H1 (cell line): ENCODE measurements around the gene CDK2. TPM values are rescaled to one million over a fixed set of nuclear protein-coding genes. Genes with fewer than 3 reads are reported as not detected.

Experiments
- CTCF ChIA-PET: fragments of 300-600 bp; sonication (Branson Sonifier 250); formaldehyde crosslinking; loops from one replicate; lab custom pipeline; 2021; ENCODE audit not compliant: partially characterized antibody; lab: Charles Lee
- POLR2A ChIA-PET: fragments of 300-600 bp; sonication (Branson Sonifier 250); formaldehyde crosslinking; loops from one replicate; lab custom pipeline; 2021; ENCODE audit warnings: inconsistent platforms; ENCODE audit not compliant: partially characterized antibody; lab: Charles Lee
- DNase-seq, 2 experiments: peaks; one replicate each; pipeline versions ENCODE4 v3.0.0 to v3.0.0-alpha.2; 2010 to 2022; ENCODE audit warnings: low spot score in 2 of 2, low read depth in 1 of 2, mixed read lengths in 1 of 2
- FAIRE-seq: peaks from 2 replicates; lab custom pipeline; 2011; peaks lifted over from hg19 to GRCh38; lab: Jason Lieb, UNC
- H2AFZ ChIP-seq: 2 replicates; pipeline ENCODE4 v1.8.1; 2012; ENCODE audit warnings: low read length, inconsistent platforms
- H2AK5ac ChIP-seq: 2 replicates; pipeline ENCODE4 v1.6.1; 2013; ENCODE audit warnings: low read depth, low read length
- H2BK120ac ChIP-seq: replicated peaks from 2 replicates; pipeline ENCODE3; 2013; ENCODE audit warnings: low read depth, low read length, inconsistent platforms
- H2BK12ac ChIP-seq: 2 replicates; pipeline ENCODE4 v1.6.1; 2013; ENCODE audit warnings: low read depth, low read length
- H2BK15ac ChIP-seq: 2 replicates; pipeline ENCODE4 v1.6.1; 2013; ENCODE audit warnings: low read length
- H2BK20ac ChIP-seq: 2 replicates; pipeline ENCODE4 v1.6.1; 2013; ENCODE audit warnings: low read length
- H2BK5ac ChIP-seq: 2 replicates; pipeline ENCODE4 v1.6.1; 2013; ENCODE audit warnings: low read depth, low read length
- H3K14ac ChIP-seq: 2 replicates; pipeline ENCODE4 v1.6.1; 2013; ENCODE audit warnings: inconsistent platforms; ENCODE audit not compliant: insufficient read length
- H3K18ac ChIP-seq: 2 replicates; pipeline ENCODE4 v1.6.1; 2013; ENCODE audit warnings: low read length; ENCODE audit errors: extremely low read depth
- H3K23ac ChIP-seq: 2 replicates; pipeline ENCODE4 v1.6.1; 2013; ENCODE audit warnings: inconsistent platforms; ENCODE audit not compliant: insufficient read length
- H3K23me2 ChIP-seq: 2 replicates; pipeline ENCODE4 v1.6.1; 2013; ENCODE audit warnings: low read depth, low read length
- H3K27ac ChIP-seq: 2 replicates; pipeline ENCODE4 v1.6.1; 2011; ENCODE audit warnings: low read depth, low read length, inconsistent platforms
- H3K27me3 ChIP-seq, 4 experiments: replicated peaks in 1 of 4; 1 replicate in 1 of 4; 2 replicates in 3 of 4; pipeline versions ENCODE4 v1.6.1 to v1.8.1; 2011 to 2013; ENCODE audit warnings: low read length in 3 of 4, mild to moderate bottlenecking in 3 of 4, inconsistent platforms in 2 of 4, mixed read lengths in 2 of 4, moderate library complexity in 1 of 4; ENCODE audit not compliant: control insufficient read depth in 3 of 4, insufficient read depth in 3 of 4; ENCODE audit errors: extremely low read depth in 1 of 4
- H3K36me3 ChIP-seq, 4 experiments: 2 replicates each; pipeline versions ENCODE4 v1.6.1 to v1.8.1; 2011 to 2013; ENCODE audit warnings: mild to moderate bottlenecking in 4 of 4, low read length in 3 of 4, moderate library complexity in 2 of 4, control low read depth in 1 of 4, inconsistent platforms in 1 of 4; ENCODE audit not compliant: insufficient read depth in 4 of 4, control insufficient read depth in 2 of 4
- H3K4ac ChIP-seq: replicated peaks from 2 replicates; pipeline ENCODE3; 2013; ENCODE audit warnings: low read length, low read depth, mixed read lengths, inconsistent platforms; ENCODE audit not compliant: insufficient read length
- H3K4me1 ChIP-seq, 4 experiments: replicated peaks in 1 of 4; 1 replicate in 1 of 4; 2 replicates in 3 of 4; pipeline versions ENCODE4 v1.6.1 to v1.8.1; 2011 to 2013; ENCODE audit warnings: low read length in 3 of 4, inconsistent platforms in 2 of 4, mixed read lengths in 1 of 4; ENCODE audit not compliant: insufficient read depth in 4 of 4, control insufficient read depth in 3 of 4
- H3K4me2 ChIP-seq, 2 experiments: 2 replicates each; pipeline versions ENCODE4 v1.6.1 to v1.8.1; 2011 to 2013; ENCODE audit warnings: low read depth in 2 of 2, low read length in 2 of 2, control low read depth in 1 of 2, inconsistent platforms in 1 of 2, mild to moderate bottlenecking in 1 of 2; ENCODE audit not compliant: insufficient read depth in 1 of 2
- H3K4me3 ChIP-seq, 4 experiments: fragments of 200-600, 300-600 bp in 1 of 4; sonication (generic), shearing (Covaris generic), sonication (Bioruptor Twin) in 1 of 4; 2 replicates each; pipeline versions ENCODE4 v1.5.1 to v1.8.1; 2011 to 2016; ENCODE audit warnings: low read length in 4 of 4, low read depth in 3 of 4, control low read depth in 2 of 4, inconsistent platforms in 2 of 4, mild to moderate bottlenecking in 2 of 4, mixed read lengths in 1 of 4, moderate library complexity in 1 of 4; ENCODE audit not compliant: insufficient read depth in 2 of 4; ENCODE audit errors: extremely low read depth in 1 of 4
- H3K56ac ChIP-seq: replicated peaks from 2 replicates; pipeline ENCODE3; 2013; ENCODE audit warnings: low read depth, mild to moderate bottlenecking, mixed read lengths, low read length, inconsistent platforms; ENCODE audit not compliant: insufficient read length
- H3K79me1 ChIP-seq: 2 replicates; pipeline ENCODE4 v1.6.1; 2013; ENCODE audit warnings: low read depth, low read length, control low read depth
- H3K79me2 ChIP-seq, 2 experiments: 2 replicates each; pipeline versions ENCODE4 v1.6.1 to v1.8.1; 2012 to 2013; ENCODE audit warnings: low read length in 2 of 2, mild to moderate bottlenecking in 2 of 2, inconsistent platforms in 1 of 2; ENCODE audit not compliant: insufficient read depth in 2 of 2, control insufficient read depth in 1 of 2
- H3K9ac ChIP-seq, 4 experiments: replicated peaks in 1 of 4; 1 replicate in 1 of 4; 2 replicates in 3 of 4; pipeline versions ENCODE4 v1.6.1 to v1.8.1; 2011 to 2013; ENCODE audit warnings: low read depth in 3 of 4, low read length in 3 of 4, control low read depth in 2 of 4, mild to moderate bottlenecking in 2 of 4, moderate library complexity in 2 of 4, inconsistent platforms in 1 of 4; ENCODE audit errors: extremely low read depth in 1 of 4
- H3K9me3 ChIP-seq, 2 experiments: 2 replicates each; pipeline versions ENCODE4 v1.6.1 to v1.8.1; 2012 to 2013; ENCODE audit warnings: mild to moderate bottlenecking in 2 of 2, moderate library complexity in 2 of 2, control low read depth in 1 of 2, inconsistent platforms in 1 of 2, low read depth in 1 of 2, low read length in 1 of 2, mixed read lengths in 1 of 2; ENCODE audit not compliant: insufficient read depth in 2 of 2
- H4K20me1 ChIP-seq, 2 experiments: replicated peaks in 1 of 2; 2 replicates each; pipeline versions ENCODE3 to v1.8.1; 2011 to 2013; ENCODE audit warnings: inconsistent platforms in 2 of 2, low read length in 2 of 2, mild to moderate bottlenecking in 1 of 2; ENCODE audit not compliant: insufficient read depth in 2 of 2, control insufficient read depth in 1 of 2
- H4K5ac ChIP-seq: 2 replicates; pipeline ENCODE4 v1.6.1; 2013; ENCODE audit warnings: low read length, low read depth, mixed read lengths, inconsistent platforms; ENCODE audit not compliant: insufficient read length
- H4K8ac ChIP-seq: 2 replicates; pipeline ENCODE4 v1.8.0; 2013; ENCODE audit warnings: mild to moderate bottlenecking, moderate library complexity, low read length, inconsistent platforms; ENCODE audit not compliant: insufficient read depth; ENCODE audit errors: extremely low read depth
- H4K91ac ChIP-seq: replicated peaks from 2 replicates; pipeline ENCODE3; 2013; ENCODE audit warnings: low read length, mixed read lengths, inconsistent platforms; ENCODE audit not compliant: insufficient read length
- CBX8 ChIP-seq: fragments of 300-800, 300-1000 bp; sonication (generic); IDR thresholded peaks from 2 replicates; pipeline ENCODE4 v1.7.1; 2016; ENCODE audit warnings: low read depth, low read length, borderline replicate concordance
- CEBPB ChIP-seq: IDR thresholded peaks from 2 replicates; pipeline ENCODE4 v1.6.1; 2012; ENCODE audit warnings: low read depth, low read length
- CREB1 ChIP-seq: IDR thresholded peaks from 2 replicates; pipeline ENCODE4 v1.6.1; 2012; ENCODE audit warnings: inconsistent platforms
- GABPA ChIP-seq: IDR thresholded peaks from 2 replicates; pipeline ENCODE4 v1.6.1; 2011; ENCODE audit warnings: mild to moderate bottlenecking, low read length, moderate library complexity, borderline replicate concordance; ENCODE audit not compliant: insufficient read depth
- JUN ChIP-seq: IDR thresholded peaks from 2 replicates; pipeline ENCODE4 v1.6.1; 2011; ENCODE audit warnings: low read depth, mild to moderate bottlenecking, improper control_type of control experiment, low read length
- NRF1 ChIP-seq: IDR thresholded peaks from 2 replicates; pipeline ENCODE4 v1.6.1; 2011; ENCODE audit warnings: mild to moderate bottlenecking, low read depth, low read length, improper control_type of control experiment
- SIX5 ChIP-seq: IDR thresholded peaks from 2 replicates; pipeline ENCODE4 v1.6.1; 2011; ENCODE audit warnings: mild to moderate bottlenecking, low read depth, low read length
- TBP ChIP-seq: IDR thresholded peaks from 2 replicates; pipeline ENCODE4 v1.6.1; 2011; ENCODE audit warnings: low read depth, low read length, improper control_type of control experiment
- TEAD4 ChIP-seq: IDR thresholded peaks from 2 replicates; pipeline ENCODE4 v1.6.1; 2012; ENCODE audit warnings: low read depth, low read length, inconsistent platforms, mixed read lengths
- YY1 ChIP-seq: IDR thresholded peaks from 2 replicates; pipeline ENCODE4 v1.6.1; 2011; ENCODE audit warnings: low read depth, mild to moderate bottlenecking, low read length
- WGBS, 2 experiments: shearing (Covaris generic) in 1 of 2; methylation state at CpG; one replicate each; pipeline versions ENCODE4 v1.1.6 to v1.1.7; 2013 to 2015; ENCODE audit warnings: low lambda C conversion rate in 2 of 2, mixed read lengths in 2 of 2, inconsistent platforms in 1 of 2, low coverage in 1 of 2, missing lambda C conversion rate in 1 of 2; ENCODE audit not compliant: insufficient replicate concordance in 2 of 2, insufficient coverage in 1 of 2, insufficient read length in 1 of 2; ENCODE audit errors: extremely low coverage in 1 of 2, missing lambda C conversion rate in 1 of 2; 5-methylcytosine and 5-hydroxymethylcytosine counted together
- polyA plus RNA-seq, 7 experiments: library from polyadenylated mRNA; depleted of rRNA in 3 of 7; stranded (reverse) in 5 of 7; unstranded in 2 of 7; fragments of >200 nt in 5 of 7; fragments of 200-250 nt in 2 of 7; gene quantifications; 1 replicate in 5 of 7; 2 replicates in 1 of 7; 4 replicates in 1 of 7; pipeline versions ENCODE4 v1.2.1 to v1.2.3, GENCODE V29; 2011 to 2013; ENCODE audit warnings: missing spikeins in 2 of 7, mixed read lengths in 2 of 7
- total RNA-seq: library from RNA; stranded (reverse); fragmentation: NEBNext Ultra II Directional; extraction: Animal tissue kit (Norgen Biotek cat#: 25700); gene quantifications from 2 replicates; pipeline ENCODE4 v1.2.1, GENCODE V29; 2021

CDK2 gene
- total and polyA plus RNA-seq, 2 of the 8 experiments (the other 6 are each of a cell fraction or from before 2014, with no cell fraction given) = 39.4 to 42.5 TPM

DNA sequence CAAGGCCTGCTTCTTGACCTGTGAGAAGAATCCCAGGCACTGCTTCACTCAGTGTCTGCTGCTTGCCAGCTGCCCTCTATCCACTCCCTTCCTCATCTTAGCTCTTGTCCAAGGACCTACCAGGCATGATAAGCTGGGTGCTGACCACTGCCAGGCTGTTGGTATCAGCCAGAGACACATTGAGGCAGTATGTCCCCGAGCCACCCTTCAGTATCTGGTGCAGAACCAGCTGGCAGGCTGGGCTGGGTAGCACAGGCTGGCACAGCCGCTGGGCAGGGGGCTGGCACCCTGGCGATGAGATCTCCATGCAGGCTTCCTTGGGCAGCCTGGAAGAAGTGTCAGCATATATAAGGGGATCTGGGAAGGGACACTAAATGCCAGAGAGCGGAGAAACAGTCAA is 11.3 kb upstream of the CDK2 start:
- Histone ChIP-seq H3K36me3 (peaks cover 13 to 63% (median 39%) of the 10 kb centered on the region in 4 experiments; a peak in 7 of 8 replicates), H3K79me1 (no peaks in the 10 kb centered on the region), H3K14ac (no peak overlapping the region), H4K91ac (no peak overlapping the region), H4K20me1 (peaks cover 0 to 1% of the 10 kb centered on the region in 2 experiments), H4K5ac (no peak overlapping the region), H2AK5ac (no peak overlapping the region), H2BK12ac (no peak overlapping the region), H3K18ac (no peak overlapping the region), H3K23ac (no peak overlapping the region), H3K79me2 (no peaks in the 10 kb centered on the region), H2BK20ac (no peak overlapping the region), H3K27ac (no peak overlapping the region), H3K4me1 (no peaks in the 10 kb centered on the region), H3K9me3 (no peaks in the 10 kb centered on the region), H2BK5ac (no peak overlapping the region), H3K56ac (no peak overlapping the region), H2BK120ac (no peak overlapping the region), H2BK15ac (no peak overlapping the region), H4K8ac (no peak overlapping the region), H2AFZ (no peak overlapping the region), H3K4ac (no peak overlapping the region), H3K27me3 (no peaks in the 10 kb centered on the region), H3K9ac (no peak overlapping the region), H3K4me3 (no peak overlapping the region), H3K4me2 (no peak overlapping the region), H3K23me2 (no peaks in the 10 kb centered on the region)
- FAIRE-seq = no peak
- TF ChIP-seq TBP = no peak
- no peak for TF ChIP-seq CBX8
- TF ChIP-seq SIX5 = no peak
- TF ChIP-seq CEBPB = no peak
- no peak for TF ChIP-seq NRF1
- no peak for TF ChIP-seq CREB1
- TF ChIP-seq TEAD4 = no peak
- no peak for TF ChIP-seq YY1
- TF ChIP-seq GABPA = no peak
- TF ChIP-seq JUN = no peak
- ChIA-PET POLR2A (interaction anchor here (0.6 to 2.5 kb wide), 6 partner anchors 9 to 188 kb away, joined by 3 to 7 read pairs (median 4); partner anchors contain the start of genes ORMDL2 and SARNP), CTCF (interaction anchor here (0.7 to 2.1 kb wide), 9 partner anchors 15 to 216 kb away, joined by 3 to 7 read pairs (median 4); partner anchors contain the start of gene SUOX)
- DNase-seq = no peak
- 85% methylated on average over 4 of the region's 4 CpGs; no CpG with 5 or more reads in 1 of the 2 experiments for WGBS, 2 experiments
